CD4-positive, alpha-beta memory T cell (primary cell): ENCODE data around the gene ICOS. TPM values are rescaled to one million over a fixed set of nuclear protein-coding genes. Genes with fewer than 3 reads are reported as not detected.

Source experiments
- CTCF ChIA-PET: fragments of 350-600 bp; sonication (Branson Sonifier 250); formaldehyde crosslinking; loops from one replicate; lab custom pipeline; 2021; ENCODE audit warnings: inconsistent platforms; ENCODE audit not compliant: partially characterized antibody; lab: Charles Lee
- POLR2A ChIA-PET: fragments of 350-600 bp; sonication (Branson Sonifier 250); formaldehyde crosslinking; loops from one replicate; lab custom pipeline; 2021; ENCODE audit not compliant: partially characterized antibody; lab: Charles Lee
- DNase-seq, 5 donors: peaks; one replicate each; pipeline versions ENCODE4 v3.0.0 to v3.0.0-alpha.2; 2020 to 2022; ENCODE audit warnings: mixed read lengths in 1 of 5
- H3K27ac ChIP-seq: one replicate; pipeline ENCODE4 v1.7.0; 2013; ENCODE audit warnings: low read depth, low read length
- H3K27me3 ChIP-seq: 2 replicates; pipeline ENCODE4 v1.7.0; 2013; ENCODE audit warnings: mild to moderate bottlenecking, low read length, moderate library complexity; ENCODE audit not compliant: insufficient read depth
- H3K36me3 ChIP-seq: 2 replicates; pipeline ENCODE4 v1.7.0; 2013; ENCODE audit warnings: mild to moderate bottlenecking, low read length, moderate library complexity; ENCODE audit not compliant: insufficient read depth
- H3K4me1 ChIP-seq: 2 replicates; pipeline ENCODE4 v1.7.0; 2013; ENCODE audit warnings: mild to moderate bottlenecking, low read length, moderate library complexity; ENCODE audit not compliant: insufficient read depth
- H3K4me3 ChIP-seq, 2 donors: one replicate each; pipeline ENCODE4 v1.7.0; 2013; ENCODE audit warnings: low read length in 2 of 2, mild to moderate bottlenecking in 1 of 2
- H3K9me3 ChIP-seq, 2 donors: one replicate each; pipeline ENCODE4 v1.7.0; 2013; ENCODE audit warnings: low read length in 2 of 2, control low read depth in 1 of 2; ENCODE audit not compliant: control insufficient read depth in 1 of 2
- H3K27ac Mint-ChIP-seq, 7 donors: one replicate each; pipeline ENCODE4 v1.8.0; 2020 to 2021; ENCODE audit warnings: mixed read lengths in 7 of 7, mild to moderate bottlenecking in 6 of 7, inconsistent platforms in 3 of 7, moderate library complexity in 3 of 7
- H3K27me3 Mint-ChIP-seq, 2 donors: one replicate each; pipeline ENCODE4 v1.8.0; 2020 to 2021; ENCODE audit warnings: mixed read lengths in 2 of 2
- H3K36me3 Mint-ChIP-seq, 2 donors: one replicate each; pipeline ENCODE4 v1.8.0; 2020 to 2021; ENCODE audit warnings: mixed read lengths in 2 of 2, inconsistent platforms in 1 of 2, mild to moderate bottlenecking in 1 of 2
- H3K4me1 Mint-ChIP-seq, 4 donors: one replicate each; pipeline ENCODE4 v1.8.0; 2020 to 2021; ENCODE audit warnings: mixed read lengths in 4 of 4, mild to moderate bottlenecking in 1 of 4
- H3K4me3 Mint-ChIP-seq, 8 donors: one replicate each; pipeline ENCODE4 v1.8.0; 2020 to 2021; ENCODE audit warnings: mixed read lengths in 8 of 8, mild to moderate bottlenecking in 7 of 8, moderate library complexity in 6 of 8, inconsistent platforms in 3 of 8
- H3K9me3 Mint-ChIP-seq, 8 donors: one replicate each; pipeline ENCODE4 v1.8.0; 2020 to 2021; ENCODE audit warnings: mixed read lengths in 8 of 8, mild to moderate bottlenecking in 5 of 8, inconsistent platforms in 3 of 8, moderate library complexity in 1 of 8
- intact Hi-C: fragments of 100-400 bp; cut with micrococcal nuclease; formaldehyde crosslinking; loops from one replicate; pipeline ENCODE4 v1.15.1; 2023
- polyA plus RNA-seq, 2 donors: library from polyadenylated mRNA; unstranded; fragments of 300-500 nt; fragmentation: Illumina TruSeq; gene quantifications; one replicate each; pipeline ENCODE4 v1.2.3, GENCODE V29; 2021
- total RNA-seq, 2 experiments: library from RNA; stranded (reverse); gene quantifications; one replicate each; pipeline ENCODE4 v1.2.3, GENCODE V29; 2021

The ICOS gene
- total and polyA plus RNA-seq, 4 experiments from 2014 or later: 28.1 to 53.2 (median 41.0) TPM

GRCh38 chr2:203893401-203893800 is 43.2 kb upstream of the ICOS start:
- Histone ChIP-seq H3K9me3 (no peaks in the 10 kb centered on the region), H3K36me3 (no peaks in the 10 kb centered on the region), H3K27me3 (no peaks in the 10 kb centered on the region), H3K27ac (no peak overlapping the region), H3K4me1 (no peaks in the 10 kb centered on the region), H3K4me3 (no peak overlapping the region)
- no peaks in the 10 kb centered on the region for H3K36me3 Mint-ChIP-seq
- ChIA-PET POLR2A (no interaction called here), CTCF (interaction anchor here (0.6 kb wide), 1 partner anchor 35 kb away, joined by 3 read pairs; no protein-coding TSS in a partner anchor)
- peaks cover 3 to 13% (median 5%) of the 10 kb centered on the region in 4 donors for H3K4me1 Mint-ChIP-seq
- DNase-seq: no peak
- intact Hi-C loops: no loop called here
- H3K27ac Mint-ChIP-seq: no peak overlapping the region
- H3K4me3 Mint-ChIP-seq: no peak overlapping the region
- no peaks in the 10 kb centered on the region for H3K9me3 Mint-ChIP-seq
- H3K27me3 Mint-ChIP-seq: peaks cover 0 to 1% of the 10 kb centered on the region in 2 donors

- H3K4me3 ChIP-seq: no peak overlapping the region
- Mint-ChIP-seq H3K4me3 (no peak overlapping the region), H3K9me3 (no peaks in the 10 kb centered on the region), H3K27me3 (peaks cover 0 to 1% of the 10 kb centered on the region in 2 donors), H3K4me1 (peaks cover 4 to 13% (median 5%) of the 10 kb centered on the region in 4 donors), H3K27ac (no peak overlapping the region), H3K36me3 (no peaks in the 10 kb centered on the region)
- H3K27me3 ChIP-seq: no peaks in the 10 kb centered on the region
- intact Hi-C loops: no loop called here
- no peak overlapping the region for H3K27ac ChIP-seq
- no peaks in the 10 kb centered on the region for H3K4me1 ChIP-seq
- H3K9me3 ChIP-seq: no peaks in the 10 kb centered on the region
- POLR2A ChIA-PET: no interaction called here
- no peak for DNase-seq
- H3K36me3 ChIP-seq: no peaks in the 10 kb centered on the region
- CTCF ChIA-PET: no interaction called here
These were observed 42.7 kb upstream of the ICOS start for GRCh38 chr2:203893840-203894239.

- no peaks in the 10 kb centered on the region for H3K9me3 ChIP-seq
- H3K4me3 Mint-ChIP-seq: no peak overlapping the region
- intact Hi-C loops: no loop called here
- POLR2A ChIA-PET: no interaction called here
- H3K27ac Mint-ChIP-seq: no peak overlapping the region
- no peaks in the 10 kb centered on the region for H3K36me3 ChIP-seq
- no peaks in the 10 kb centered on the region for H3K9me3 Mint-ChIP-seq
- H3K4me1 Mint-ChIP-seq: peaks cover 4 to 13% (median 5%) of the 10 kb centered on the region in 4 donors
- no peak overlapping the region for H3K27ac ChIP-seq
- H3K4me1 ChIP-seq: no peaks in the 10 kb centered on the region
- peaks cover 0 to 1% of the 10 kb centered on the region in 2 donors for H3K27me3 Mint-ChIP-seq
- DNase-seq: no peak
- no peaks in the 10 kb centered on the region for H3K36me3 Mint-ChIP-seq
- CTCF ChIA-PET: no interaction called here
- H3K4me3 ChIP-seq: no peak overlapping the region
- H3K27me3 ChIP-seq: no peaks in the 10 kb centered on the region
These were observed 42.3 kb upstream of the ICOS start for GRCh38 chr2:203894262-203894661.

GRCh38 chr2:203897544-203897943 is 39.0 kb upstream of the ICOS start:
- H3K36me3 ChIP-seq: no peaks in the 10 kb centered on the region
- ChIA-PET CTCF (interaction anchor here (0.9 to 4.0 kb wide), 6 partner anchors 11 to 154 kb away, joined by 3 to 19 read pairs (median 4); no protein-coding TSS in a partner anchor), POLR2A (interaction anchor here (1.4 to 1.7 kb wide), 3 partner anchors 28 to 38 kb away, joined by 4 to 5 read pairs (median 4); partner anchors contain the start of gene CTLA4)
- H3K4me1 Mint-ChIP-seq: peaks cover 4 to 13% (median 7%) of the 10 kb centered on the region in 4 donors
- H3K27ac ChIP-seq: no peak overlapping the region
- H3K9me3 ChIP-seq: peaks cover 0 to 6% of the 10 kb centered on the region in 2 donors
- intact Hi-C loops: no loop called here
- peaks cover 0 to 1% of the 10 kb centered on the region in 2 donors for H3K27me3 Mint-ChIP-seq
- no peak overlapping the region for H3K4me3 Mint-ChIP-seq
- DNase-seq: no peak
- H3K36me3 Mint-ChIP-seq: peaks cover 9 to 13% of the 10 kb centered on the region in 2 donors
- no peaks in the 10 kb centered on the region for H3K4me1 ChIP-seq
- peak overlapping the region in 1 of 7 donors; percentile 6 for H3K27ac Mint-ChIP-seq
- no peak overlapping the region for H3K4me3 ChIP-seq
- H3K27me3 ChIP-seq: no peaks in the 10 kb centered on the region
- H3K9me3 Mint-ChIP-seq: peaks cover 0 to 19% (median 17%) of the 10 kb centered on the region in 8 donors

- peaks cover 0 to 23% (median 20%) of the 10 kb centered on the region in 8 donors for H3K9me3 Mint-ChIP-seq
- peaks cover 9 to 13% of the 10 kb centered on the region in 2 donors for H3K36me3 Mint-ChIP-seq
- H3K27me3 Mint-ChIP-seq: peaks cover 0 to 1% of the 10 kb centered on the region in 2 donors
- Histone ChIP-seq H3K27ac (no peak overlapping the region), H3K4me3 (no peak overlapping the region), H3K4me1 (no peaks in the 10 kb centered on the region), H3K27me3 (no peaks in the 10 kb centered on the region), H3K36me3 (no peaks in the 10 kb centered on the region), H3K9me3 (peaks cover 0 to 6% of the 10 kb centered on the region in 2 donors)
- peak overlapping the region in 1 of 7 donors; percentile 4 for H3K27ac Mint-ChIP-seq
- H3K4me3 Mint-ChIP-seq: no peak overlapping the region
- intact Hi-C loops: no loop called here
- CTCF ChIA-PET: interaction anchor here (1.3 to 4.0 kb wide), 2 partner anchors 11 to 41 kb away, joined by 3 to 19 read pairs; no protein-coding TSS in a partner anchor
- peaks cover 4 to 13% (median 7%) of the 10 kb centered on the region in 4 donors for H3K4me1 Mint-ChIP-seq
- POLR2A ChIA-PET: no interaction called here
- no peak for DNase-seq
These were observed 37.9 kb upstream of the ICOS start for GRCh38 chr2:203898657-203899056.

GRCh38 chr2:203900253-203900652 is 36.3 kb upstream of the ICOS start:
- no peaks in the 10 kb centered on the region for H3K27me3 ChIP-seq
- Mint-ChIP-seq H3K4me1 (peaks cover 4 to 8% (median 7%) of the 10 kb centered on the region in 4 donors), H3K36me3 (peaks cover 9 to 13% of the 10 kb centered on the region in 2 donors), H3K27ac (no peak overlapping the region), H3K4me3 (no peak overlapping the region), H3K27me3 (peaks cover 0 to 1% of the 10 kb centered on the region in 2 donors), H3K9me3 (peaks cover 0 to 24% (median 20%) of the 10 kb centered on the region in 8 donors)
- DNase-seq: no peak
- H3K4me1 ChIP-seq: no peaks in the 10 kb centered on the region
- CTCF ChIA-PET: interaction anchor here (1.0 to 4.0 kb wide), 4 partner anchors 9 to 42 kb away, joined by 3 to 19 read pairs (median 4); no protein-coding TSS in a partner anchor
- H3K9me3 ChIP-seq: peaks cover 0 to 6% of the 10 kb centered on the region in 2 donors
- no peak overlapping the region for H3K27ac ChIP-seq
- no peak overlapping the region for H3K4me3 ChIP-seq
- no peaks in the 10 kb centered on the region for H3K36me3 ChIP-seq
- POLR2A ChIA-PET: interaction anchor here (1.1 to 1.6 kb wide), 2 partner anchors 30 to 32 kb away, joined by 3 to 5 read pairs; partner anchors contain the start of gene CTLA4
- intact Hi-C loops: loop anchor here (10.0 kb wide), 1 partner anchor 1065 kb away; no protein-coding TSS in a partner anchor

- H3K27ac Mint-ChIP-seq: no peak overlapping the region
- CTCF ChIA-PET: interaction anchor here (0.9 to 1.8 kb wide), 5 partner anchors 36 to 419 kb away, joined by 3 to 6 read pairs (median 5); partner anchors contain the start of gene CTLA4
- H3K4me1 ChIP-seq: peaks cover 5% of the 10 kb centered on the region
- POLR2A ChIA-PET: no interaction called here
- DNase-seq: no peak
- intact Hi-C loops: loop anchor here (10.0 kb wide), 1 partner anchor 1069 kb away; no protein-coding TSS in a partner anchor
- peaks cover 9 to 13% of the 10 kb centered on the region in 2 donors for H3K36me3 Mint-ChIP-seq
- H3K27me3 Mint-ChIP-seq: no peaks in the 10 kb centered on the region
- no peak overlapping the region for H3K4me3 ChIP-seq
- no peaks in the 10 kb centered on the region for H3K27me3 ChIP-seq
- H3K27ac ChIP-seq: no peak overlapping the region
- H3K36me3 ChIP-seq: no peaks in the 10 kb centered on the region
- H3K4me1 Mint-ChIP-seq: peaks cover 0 to 11% (median 6%) of the 10 kb centered on the region in 4 donors
- no peak overlapping the region for H3K4me3 Mint-ChIP-seq
- peaks cover 0 to 24% (median 20%) of the 10 kb centered on the region in 8 donors for H3K9me3 Mint-ChIP-seq
- H3K9me3 ChIP-seq: peaks cover 0 to 6% of the 10 kb centered on the region in 2 donors
These were observed 32.5 kb upstream of the ICOS start for GRCh38 chr2:203904022-203904421.
